ENCODE data around the gene KLF3.

KLF3 gene

GRCh38 chr4:38674258-38675144 lies 10.5 kb downstream of the KLF3 start:
- peak in 1 of 2 donors; percentile 9 for DNase-seq

GRCh38 chr4:38675146-38676121 lies 11.4 kb downstream of the KLF3 start:
- DNase-seq, result peak; percentile 82 to 86

- DNase-seq, result no peak
These were observed 13.0 kb downstream of the KLF3 start for GRCh38 chr4:38676986-38677385.

- DNase-seq, result no peak
These were observed 13.4 kb downstream of the KLF3 start for GRCh38 chr4:38677441-38677840.

GRCh38 chr4:38678078-38678477 lies 14.1 kb downstream of the KLF3 start:
- DNase-seq, result peak in 1 of 2 donors; percentile 8

- DNase-seq, result no peak
These were observed 15.9 kb downstream of the KLF3 start for GRCh38 chr4:38679921-38680320.

GRCh38 chr4:38681281-38681991 lies 17.4 kb downstream of the KLF3 start:
- no peak for DNase-seq

- DNase-seq, result no peak
These were observed 18.3 kb downstream of the KLF3 start for GRCh38 chr4:38682336-38682735.

- DNase-seq, result peak in 1 of 2 donors; percentile 52
These were observed 19.3 kb downstream of the KLF3 start for GRCh38 chr4:38683276-38683675.

- DNase-seq, result no peak
These were observed 20.3 kb downstream of the KLF3 start for GRCh38 chr4:38684271-38684670.

GRCh38 chr4:38684951-38685844 lies 21.2 kb downstream of the KLF3 start:
- DNase-seq, result no peak

GRCh38 chr4:38686682-38687081 lies 22.7 kb downstream of the KLF3 start:
- no peak for DNase-seq

- DNase-seq, result no peak
These were observed 23.6 kb downstream of the KLF3 start for GRCh38 chr4:38687571-38688011.

GRCh38 chr4:38688676-38689355 lies 24.8 kb downstream of the KLF3 start:
- DNase-seq, result no peak

- DNase-seq, result peak in 1 of 2 donors; percentile 12
These were observed 27.4 kb downstream of the KLF3 start for GRCh38 chr4:38691251-38692008.

GRCh38 chr4:38692421-38692820 lies 28.4 kb downstream of the KLF3 start:
- no peak for DNase-seq

GRCh38 chr4:38693569-38693968 lies 29.6 kb downstream of the KLF3 start:
- DNase-seq, result no peak

- DNase-seq, result no peak
These were observed 30.3 kb downstream of the KLF3 start for GRCh38 chr4:38694330-38694729.

GRCh38 chr4:38695809-38696208 lies 31.8 kb downstream of the KLF3 start:
- peak; percentile 50 to 74 for DNase-seq

GRCh38 chr4:38696697-38697096 lies 32.7 kb downstream of the KLF3 start:
- DNase-seq, result no peak
